Occipital lobe (tissue), 2 donors: ENCODE results near the gene MAIP1. TPM values are rescaled to one million over a fixed set of nuclear protein-coding genes. Genes with fewer than 3 reads are reported as not detected.
A peak's percentile ranks its signal among the peaks of the same experiment; 100 is the strongest.

Source experiments
- DNase-seq: peaks from one replicate; lab custom pipeline; 2025; lab: John Stamatoyannopoulos, UW
- total RNA-seq: library from RNA; depleted of rRNA; stranded (reverse); fragments of >200 nt; gene quantifications from one replicate; pipeline ENCODE4 v1.2.3, GENCODE V29; 2014

The MAIP1 gene
- total RNA-seq, 1 donor from 2014 or later = 19.5 TPM

- DNase-seq = peak; percentile 12
Observed at GRCh38 chr2:199988151-199988550, 32.8 kb downstream of the MAIP1 start.

DNA sequence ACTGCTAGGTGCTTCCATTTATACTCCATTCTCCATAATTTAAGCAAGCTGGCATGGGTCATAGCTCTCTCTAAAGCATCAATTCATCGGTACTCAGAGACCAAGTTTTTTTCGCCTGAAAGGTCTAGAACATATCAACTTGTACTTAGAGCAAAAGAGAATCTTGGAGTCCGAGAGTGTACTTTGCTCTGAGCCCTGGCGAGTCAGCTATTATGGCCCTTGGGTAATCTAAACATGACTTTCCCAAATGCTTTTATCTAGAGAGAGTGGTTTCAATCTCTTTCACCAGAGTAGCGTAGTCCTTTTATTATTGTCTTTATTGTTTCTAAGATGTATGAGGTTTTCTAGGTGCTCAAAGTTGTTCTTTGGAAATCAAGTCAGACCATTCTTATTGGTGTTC is 34.4 kb downstream of the MAIP1 start:
- DNase-seq = no peak

- DNase-seq = no peak
Observed at GRCh38 chr2:199991691-199992090, 36.3 kb downstream of the MAIP1 start.

GRCh38 chr2:199992296-199992695 is 36.9 kb downstream of the MAIP1 start:
- no peak for DNase-seq

DNA sequence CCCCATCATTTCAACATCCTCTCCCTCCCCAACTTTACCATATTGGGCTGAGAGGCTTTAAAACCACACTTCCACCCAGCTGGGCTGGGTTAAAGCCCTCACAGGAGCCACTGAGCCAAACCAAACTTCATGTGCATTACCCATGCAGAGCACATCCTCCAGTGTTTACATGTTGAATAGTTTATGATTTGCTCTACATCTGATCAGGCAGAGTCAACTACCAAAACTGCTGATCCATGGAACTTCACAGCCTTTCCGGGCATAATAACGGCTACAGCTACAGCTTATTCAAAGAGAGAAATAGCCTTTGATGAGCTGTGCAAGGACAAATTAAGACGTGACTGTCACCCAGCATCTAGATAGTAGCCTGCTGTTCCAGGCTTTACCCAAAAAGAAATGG is 39.0 kb downstream of the MAIP1 start:
- DNase-seq = no peak

GRCh38 chr2:199994896-199995295 is 39.5 kb downstream of the MAIP1 start:
- no peak for DNase-seq

DNA sequence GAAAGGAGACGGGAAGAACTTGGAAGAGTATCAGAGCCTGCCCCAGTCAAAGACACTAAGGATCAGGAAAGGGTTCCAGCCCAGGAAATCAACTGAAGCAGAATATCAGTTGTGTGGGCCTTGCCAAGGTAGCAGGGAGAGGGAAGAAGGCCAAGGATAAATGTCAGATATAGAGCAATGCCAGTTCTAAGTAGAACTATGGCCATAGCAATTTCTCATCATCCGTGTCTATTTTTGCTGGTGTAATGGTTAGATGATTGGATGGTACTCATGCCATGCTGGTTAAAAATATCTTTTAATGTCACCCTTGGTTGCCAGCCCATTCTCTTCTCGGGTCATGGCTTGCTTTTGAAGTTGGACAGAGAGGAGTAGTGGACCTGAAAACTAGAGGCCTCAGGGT is 41.9 kb downstream of the MAIP1 start:
- no peak for DNase-seq

DNA sequence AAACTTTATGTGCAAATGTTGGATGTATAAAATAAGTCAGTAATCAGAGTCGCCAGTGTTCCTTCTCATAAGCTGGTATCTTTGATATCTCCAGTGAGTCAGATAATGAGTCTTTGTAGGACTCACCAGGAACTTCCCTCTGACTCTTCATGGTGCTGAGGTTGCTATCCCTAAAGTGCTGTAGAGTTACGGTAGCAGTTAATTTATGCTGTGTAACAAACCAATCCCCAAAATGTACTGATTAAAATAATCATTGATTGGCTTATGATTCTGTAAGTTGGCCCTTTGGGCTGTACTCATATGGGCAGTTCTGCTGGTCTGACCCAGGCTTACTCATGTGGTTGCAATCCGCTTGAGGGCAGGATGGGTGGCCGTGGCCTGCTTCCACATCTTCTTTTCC is 43.8 kb downstream of the MAIP1 start:
- no peak for DNase-seq

DNA sequence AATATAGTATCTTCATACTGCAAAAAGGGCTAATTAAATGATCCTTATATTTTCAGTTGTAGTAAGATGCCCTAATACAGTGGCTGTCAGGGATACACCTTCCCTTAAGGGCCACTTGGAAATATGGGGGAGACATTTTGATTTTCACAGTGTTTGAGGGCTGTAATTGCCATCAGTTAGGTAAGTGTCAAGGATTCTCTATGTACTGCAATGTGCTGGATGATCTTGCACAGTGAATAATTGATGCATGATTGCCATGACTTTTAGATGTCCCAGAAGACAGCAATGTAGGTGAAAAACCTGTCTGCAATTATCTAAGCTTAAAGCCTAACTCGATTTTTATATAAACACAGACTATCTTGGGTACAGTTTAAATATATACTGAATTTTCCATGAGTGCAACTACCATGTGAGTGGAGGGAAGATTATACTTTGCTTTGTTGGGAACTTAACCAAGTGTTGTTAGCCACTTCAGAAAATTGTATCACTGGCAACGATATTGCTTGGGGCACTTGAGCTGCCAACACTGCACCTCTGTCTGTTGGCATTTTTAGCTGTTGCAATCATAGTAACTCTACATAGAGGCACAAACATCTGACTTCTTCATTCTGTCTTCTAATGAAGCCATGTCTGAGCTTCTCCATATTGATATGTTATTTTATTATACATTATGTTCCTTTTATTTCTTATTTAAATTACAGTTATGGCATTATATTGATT is 45.2 kb downstream of the MAIP1 start:
- DNase-seq = no peak

DNA sequence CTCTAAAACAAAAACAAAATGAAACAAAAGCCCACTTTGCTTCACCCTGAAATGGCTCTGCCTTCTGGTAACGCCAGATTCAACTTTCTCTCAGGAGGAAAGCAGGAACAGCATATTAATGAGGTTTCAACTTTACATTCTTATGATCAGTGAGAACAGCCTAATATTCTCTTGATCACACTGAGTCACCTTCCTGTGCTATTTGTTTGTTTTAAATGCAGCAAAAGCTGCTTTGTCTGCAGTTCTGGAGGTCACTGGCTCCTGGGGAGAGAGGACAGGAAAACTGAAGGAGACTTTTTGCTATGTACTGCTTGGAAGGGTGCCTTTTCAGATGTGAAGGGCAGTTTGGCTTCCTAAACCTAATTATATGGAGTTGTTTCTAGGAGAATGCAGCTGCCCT is 48.1 kb downstream of the MAIP1 start:
- no peak for DNase-seq

DNA sequence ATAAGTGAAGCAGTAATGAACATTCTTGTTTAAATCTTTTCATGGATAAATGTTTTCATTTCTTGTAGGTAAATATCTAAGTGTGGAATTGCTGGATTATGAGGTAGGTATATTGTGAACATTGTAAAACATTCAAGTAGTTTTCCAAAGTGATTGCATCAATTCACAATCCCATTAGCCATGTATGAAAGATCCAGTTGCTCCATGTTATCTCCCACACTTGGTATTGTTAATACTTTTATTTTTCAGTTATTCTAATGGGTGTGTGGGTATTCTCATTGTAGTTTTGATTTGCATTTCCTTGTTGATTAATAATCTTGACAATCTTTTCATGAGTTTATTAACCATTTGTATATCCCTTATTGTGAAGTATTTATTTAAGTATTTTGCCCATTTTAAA is 50.3 kb downstream of the MAIP1 start:
- no peak for DNase-seq

DNA sequence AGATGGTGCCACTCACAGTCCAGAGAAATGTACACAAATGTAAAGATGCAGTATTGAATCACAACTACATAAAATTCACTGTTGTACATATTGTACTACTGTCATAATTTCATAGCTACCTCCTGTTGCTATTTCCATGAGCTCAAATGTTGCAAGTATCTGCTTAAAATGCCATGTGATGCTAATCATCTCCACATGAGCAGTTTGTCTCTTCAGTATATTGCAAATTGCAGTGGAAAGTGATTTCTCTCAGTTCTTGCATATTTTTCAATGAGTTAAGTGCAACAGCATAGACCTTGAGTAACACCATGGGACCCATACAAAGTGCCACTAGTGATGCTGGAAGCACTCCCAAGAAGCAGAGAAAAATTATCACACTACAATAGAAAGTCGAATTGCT is 51.9 kb downstream of the MAIP1 start:
- no peak for DNase-seq

DNA sequence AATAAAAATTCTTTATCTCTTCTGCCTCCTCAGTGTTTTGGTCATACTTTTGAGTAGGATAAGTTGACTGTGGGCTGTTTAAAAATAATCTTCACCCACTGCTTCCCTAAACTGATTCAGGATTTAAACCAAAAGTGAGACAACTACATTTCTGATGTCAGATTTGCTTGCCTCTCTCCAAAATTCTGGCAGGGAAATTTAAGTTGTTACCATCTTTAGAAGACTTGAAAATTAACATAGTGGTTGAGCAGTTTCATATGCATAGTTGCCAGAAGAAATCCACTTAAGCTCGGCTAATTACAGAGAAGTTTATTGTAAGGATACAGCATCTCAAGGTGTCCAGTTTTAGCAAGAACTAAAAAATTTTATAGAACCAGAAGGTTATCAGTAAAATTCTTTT is 57.0 kb downstream of the MAIP1 start:
- DNase-seq = no peak

Other genes with a start within 250 kb of the MAIP1 start
- gene FTCDNL1, start 104.4 kb upstream of the MAIP1 start, total RNA-seq = 3.3 TPM
- gene C2orf69, start 44.3 kb upstream of the MAIP1 start, total RNA-seq = 38.1 TPM
- gene TYW5, start 91 bp upstream of the MAIP1 start, total RNA-seq = 16.5 TPM